ENCODE measurements around the gene CD300LF. TPM values are rescaled to one million over a fixed set of nuclear protein-coding genes. Genes with fewer than 3 reads are reported as not detected.

Gene CD300LF
- total and polyA plus RNA-seq, 4 donors = 0.13 to 1.9 (median 1.0) TPM

GRCh38 chr17:74715144-74715543 is 2.4 kb upstream of the CD300LF start:
- 41% methylated on average over 4 of the region's 4 CpGs for WGBS
- DNase-seq (ENCODE audit: low spot score) = no peak

GRCh38 chr17:74713171-74713755 is 540 bp upstream of the CD300LF start:
- WGBS = 80% methylated on average over 12 of the region's 12 CpGs
- no peaks in the 10 kb centered on the region for H3K9me3 ChIP-seq (ENCODE audit: control insufficient read depth in 4 of 4, low read length in 3 of 4)
- no peak overlapping the region for H3K4me3 ChIP-seq (ENCODE audit: low read depth in 1 of 3, low read length in 3 of 3)
- no peak for DNase-seq (ENCODE audit: low spot score)
- H3K27me3 ChIP-seq (ENCODE audit: control insufficient read depth in 4 of 4, insufficient read depth in 4 of 4, low read length in 3 of 4) = peaks cover 0 to 7% (median under 1%) of the 10 kb centered on the region in 4 donors
- no peaks in the 10 kb centered on the region for H3K36me3 ChIP-seq (ENCODE audit: control insufficient read depth in 4 of 4, insufficient read depth in 3 of 4, low read depth in 1 of 4, low read length in 3 of 4)
- TF ChIP-seq FOXA1 (IDR thresholded peaks at IDR 0.05) (no peak), SP1 (IDR thresholded peaks at IDR 0.05) (no peak)
- H3K9ac ChIP-seq (ENCODE audit: low read depth in 1 of 2, low read length in 2 of 2) = no peak overlapping the region
- peak overlapping the region in 1 of 2 donors; percentile 12 for H3K27ac ChIP-seq (ENCODE audit: low read depth in 1 of 2, low read length in 2 of 2)
- no peaks in the 10 kb centered on the region for H3K4me1 ChIP-seq (ENCODE audit: control insufficient read depth in 4 of 4, insufficient read depth in 4 of 4, low read length in 3 of 4)

More at GRCh38 chr17:74715144-74715543, 2.4 kb upstream of the CD300LF start:
- Histone ChIP-seq H3K4me1 (ENCODE audit: control insufficient read depth in 4 of 4, insufficient read depth in 4 of 4, low read length in 3 of 4) (no peaks in the 10 kb centered on the region), H3K27me3 (ENCODE audit: control insufficient read depth in 4 of 4, insufficient read depth in 4 of 4, low read length in 3 of 4) (peaks cover 0 to 7% (median under 1%) of the 10 kb centered on the region in 4 donors), H3K27ac (ENCODE audit: low read depth in 1 of 2, low read length in 2 of 2) (no peak overlapping the region), H3K36me3 (ENCODE audit: control insufficient read depth in 4 of 4, insufficient read depth in 3 of 4, low read depth in 1 of 4, low read length in 3 of 4) (no peaks in the 10 kb centered on the region), H3K4me3 (ENCODE audit: low read depth in 1 of 3, low read length in 3 of 3) (no peak overlapping the region), H3K9ac (ENCODE audit: low read depth in 1 of 2, low read length in 2 of 2) (no peak overlapping the region), H3K9me3 (ENCODE audit: control insufficient read depth in 4 of 4, low read length in 3 of 4) (no peaks in the 10 kb centered on the region)
- TF ChIP-seq SP1 (IDR thresholded peaks at IDR 0.05) (no peak), RXRA (IDR thresholded peaks at IDR 0.05) (no peak), REST (IDR thresholded peaks at IDR 0.05) (no peak)

- H3K27ac ChIP-seq (ENCODE audit: low read depth in 1 of 2, low read length in 2 of 2) = no peak overlapping the region
- DNase-seq (ENCODE audit: low spot score) = no peak
- WGBS = 73% methylated on average over 7 of the region's 7 CpGs
- TF ChIP-seq, protein P1, sequence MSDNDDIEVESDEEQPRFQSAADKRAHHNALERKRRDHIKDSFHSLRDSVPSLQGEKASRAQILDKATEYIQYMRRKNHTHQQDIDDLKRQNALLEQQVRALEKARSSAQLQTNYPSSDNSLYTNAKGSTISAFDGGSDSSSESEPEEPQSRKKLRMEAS (IDR thresholded peaks at IDR 0.05) = no peak
- TF ChIP-seq YY1 (IDR thresholded peaks at IDR 0.05) (no peak), CTCF (IDR thresholded peaks at IDR 0.05; ENCODE audit: low read depth, low read length, missing input control) (no peak), TAF1 (conservative IDR thresholded peaks at IDR 0.05) (no peak), FOXA1 (IDR thresholded peaks at IDR 0.05) (no peak), SP1 (IDR thresholded peaks at IDR 0.05) (no peak), JUND (IDR thresholded peaks at IDR 0.05) (no peak), ATF3 (IDR thresholded peaks at IDR 0.05) (no peak), REST (IDR thresholded peaks at IDR 0.05) (no peak), RXRA (IDR thresholded peaks at IDR 0.05) (no peak), RAD21 (IDR thresholded peaks at IDR 0.05) (no peak), NR2F2 (IDR thresholded peaks at IDR 0.05) (no peak), GABPA (IDR thresholded peaks at IDR 0.05 in 1 of 2, conservative IDR thresholded peaks at IDR 0.05 in 1 of 2) (no peak), HNF4A (conservative IDR thresholded peaks at IDR 0.05) (no peak), FOXA2 (IDR thresholded peaks at IDR 0.05) (no peak), EGR1 (IDR thresholded peaks at IDR 0.05; ENCODE audit: low read depth in 2 of 2) (no peak)
Observed at GRCh38 chr17:74712301-74712700, 422 bp downstream of the CD300LF start.

More at GRCh38 chr17:74712301-74712700, 422 bp downstream of the CD300LF start:
- Histone ChIP-seq H3K4me3 (ENCODE audit: low read depth in 1 of 3, low read length in 3 of 3) (peak overlapping the region in 1 of 3 donors; percentile 32), H3K9me3 (ENCODE audit: control insufficient read depth in 4 of 4, low read length in 3 of 4) (no peaks in the 10 kb centered on the region), H3K4me1 (ENCODE audit: control insufficient read depth in 4 of 4, insufficient read depth in 4 of 4, low read length in 3 of 4) (no peaks in the 10 kb centered on the region), H3K27me3 (ENCODE audit: control insufficient read depth in 4 of 4, insufficient read depth in 4 of 4, low read length in 3 of 4) (peaks cover 0 to 7% (median under 1%) of the 10 kb centered on the region in 4 donors), H3K36me3 (ENCODE audit: control insufficient read depth in 4 of 4, insufficient read depth in 3 of 4, low read depth in 1 of 4, low read length in 3 of 4) (no peaks in the 10 kb centered on the region), H3K9ac (ENCODE audit: low read depth in 1 of 2, low read length in 2 of 2) (no peak overlapping the region)

All from liver (tissue), 9 donors.